ENCODE measurements around the gene TRIM43. TPM values are rescaled to one million over a fixed set of nuclear protein-coding genes. Genes with fewer than 3 reads are reported as not detected.
"Not testable (repeated sequence)": the region's sequence is repeated elsewhere in the genome, so short reads cannot be mapped to it uniquely, and the experiment has no call there.

Gene TRIM43
- total RNA-seq: not detected
- polyA plus RNA-seq (ENCODE audit: insufficient read length in 6 of 6): not detected
- long read RNA-seq, donor 1: 0 reads
- long read RNA-seq, donor 2: 0 reads
- long read RNA-seq, donor 3: 0 reads
- long read RNA-seq, donor 4: 0 reads
- long read RNA-seq, donor 5: 0 reads
- long read RNA-seq, donor 6: 0 reads
- long read RNA-seq, donor 7: 0 reads
- long read RNA-seq, donor 8: 0 reads
- long read RNA-seq, donor 9: 0 reads
- long read RNA-seq, donor 10: 0 reads
- long read RNA-seq, donor 11: 0 reads
- long read RNA-seq, donor 12: 0 reads

DNA sequence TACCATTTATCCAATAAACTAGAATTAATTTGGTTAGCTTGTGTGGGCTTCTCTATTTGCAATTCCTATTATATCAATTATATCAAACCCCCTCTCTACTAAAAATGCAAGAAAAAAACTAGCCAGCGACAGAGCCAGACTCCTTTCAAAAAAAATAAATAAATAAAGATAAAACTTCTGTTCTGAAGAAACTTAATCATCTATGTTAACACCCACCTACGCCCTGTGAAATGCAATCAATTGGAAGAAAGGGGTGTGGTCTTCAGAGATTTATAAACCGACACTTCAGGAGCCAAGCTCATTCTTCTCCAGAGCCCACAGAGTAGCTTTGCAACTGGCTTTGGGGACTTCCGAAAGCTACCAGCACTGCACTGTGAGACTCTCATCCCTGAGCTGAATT is at the start of gene TRIM43:
TSS of gene TRIM43 (plus strand) at position 301 of the 400 bp plus-strand sequence. CDS start 2,023 bp downstream, outside the sequence.
- H3K4me1 ChIP-seq; H3K27ac ChIP-seq; H3K9me3 ChIP-seq; DNase-seq; ATAC-seq; intact Hi-C loops (cut with DNase I); H3K36me3 ChIP-seq; H3K4me3 ChIP-seq; H3K27me3 ChIP-seq: not testable (repeated sequence)

DNA sequence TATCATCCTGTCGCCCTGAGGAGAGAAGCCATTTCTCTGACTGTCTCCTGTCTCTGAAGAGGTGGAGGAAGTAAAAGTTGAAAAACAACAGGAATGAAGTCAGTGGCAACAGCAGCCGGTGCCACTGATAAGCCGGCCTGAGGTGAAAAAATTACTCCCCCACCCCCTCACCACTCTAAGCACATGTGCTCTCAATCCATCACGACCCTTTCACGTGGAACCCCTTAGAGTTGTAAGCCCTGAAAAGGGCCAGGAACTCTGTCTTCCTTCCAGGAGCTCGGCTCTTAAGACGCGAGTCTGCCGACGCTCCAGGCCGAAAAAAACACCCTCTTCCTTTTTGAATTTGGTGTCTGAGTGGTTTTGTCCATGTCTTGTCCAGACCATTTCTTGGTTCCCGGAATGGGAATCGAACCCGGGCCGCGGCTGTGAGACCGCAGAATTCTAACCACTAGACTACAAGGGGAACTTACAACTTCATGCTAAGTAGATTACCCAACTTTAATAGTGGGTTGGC is 40.7 kb upstream of the TRIM43 start:
- peaks cover 0 to 16% of the 10 kb centered on the region in 2 donors for H3K27me3 ChIP-seq
- intact Hi-C loops (cut with DNase I): no loop called here
- TF ChIP-seq, protein P1, sequence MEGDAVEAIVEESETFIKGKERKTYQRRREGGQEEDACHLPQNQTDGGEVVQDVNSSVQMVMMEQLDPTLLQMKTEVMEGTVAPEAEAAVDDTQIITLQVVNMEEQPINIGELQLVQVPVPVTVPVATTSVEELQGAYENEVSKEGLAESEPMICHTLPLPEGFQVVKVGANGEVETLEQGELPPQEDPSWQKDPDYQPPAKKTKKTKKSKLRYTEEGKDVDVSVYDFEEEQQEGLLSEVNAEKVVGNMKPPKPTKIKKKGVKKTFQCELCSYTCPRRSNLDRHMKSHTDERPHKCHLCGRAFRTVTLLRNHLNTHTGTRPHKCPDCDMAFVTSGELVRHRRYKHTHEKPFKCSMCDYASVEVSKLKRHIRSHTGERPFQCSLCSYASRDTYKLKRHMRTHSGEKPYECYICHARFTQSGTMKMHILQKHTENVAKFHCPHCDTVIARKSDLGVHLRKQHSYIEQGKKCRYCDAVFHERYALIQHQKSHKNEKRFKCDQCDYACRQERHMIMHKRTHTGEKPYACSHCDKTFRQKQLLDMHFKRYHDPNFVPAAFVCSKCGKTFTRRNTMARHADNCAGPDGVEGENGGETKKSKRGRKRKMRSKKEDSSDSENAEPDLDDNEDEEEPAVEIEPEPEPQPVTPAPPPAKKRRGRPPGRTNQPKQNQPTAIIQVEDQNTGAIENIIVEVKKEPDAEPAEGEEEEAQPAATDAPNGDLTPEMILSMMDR (IDR thresholded peaks at IDR 0.05): no peak
- ATAC-seq: no peak
- no peaks in the 10 kb centered on the region for H3K4me1 ChIP-seq
- no peaks in the 10 kb centered on the region for H3K9me3 ChIP-seq
- H3K27ac ChIP-seq: no peak overlapping the region
- H3K4me3 ChIP-seq: no peak overlapping the region
- no peaks in the 10 kb centered on the region for H3K36me3 ChIP-seq
- no peak for DNase-seq

DNA sequence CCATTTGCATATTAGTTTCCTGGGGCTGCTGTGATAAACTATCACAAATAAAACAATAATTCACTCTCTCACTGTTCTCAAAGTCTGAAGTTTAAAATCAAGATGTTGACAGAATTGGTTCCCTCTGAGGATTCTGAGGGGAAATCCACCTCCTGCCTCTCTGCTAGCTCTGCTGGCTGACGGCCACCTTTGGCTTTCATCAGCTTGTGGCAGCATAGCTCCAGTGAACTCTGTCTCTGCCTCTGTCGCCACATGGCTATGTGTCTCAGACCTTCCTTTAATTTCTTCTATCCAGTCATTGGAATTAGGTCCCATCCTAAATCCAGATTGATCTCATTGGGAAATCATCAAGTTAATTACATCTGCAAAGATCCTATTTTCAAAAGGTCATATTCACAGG is 38.9 kb upstream of the TRIM43 start:
- ATAC-seq: no peak
- no peaks in the 10 kb centered on the region for H3K4me1 ChIP-seq
- H3K27me3 ChIP-seq: peaks cover 0 to 16% of the 10 kb centered on the region in 2 donors

DNA sequence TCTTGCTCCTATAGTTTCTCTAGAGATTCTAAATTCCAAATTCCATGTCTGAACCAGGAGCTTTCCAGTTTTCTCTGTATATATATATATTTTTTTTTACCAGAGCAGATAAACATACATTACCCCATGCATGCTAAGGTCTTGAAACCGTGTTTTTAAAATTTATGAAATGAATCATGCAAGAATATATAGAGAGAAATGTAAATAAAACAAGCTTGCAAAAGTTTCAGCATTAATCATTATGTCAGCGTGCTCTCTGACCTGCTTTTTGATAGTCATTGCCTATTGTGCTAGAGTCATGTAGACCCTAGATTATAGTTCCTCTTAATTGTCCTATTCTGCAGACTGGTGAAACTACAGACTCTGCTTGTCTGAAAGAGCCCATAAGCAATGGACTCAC is 22.6 kb upstream of the TRIM43 start:
- TF ChIP-seq, protein P1 (IDR thresholded peaks at IDR 0.05): no peak
- Histone ChIP-seq H3K27me3 (no peaks in the 10 kb centered on the region), H3K4me1 (no peaks in the 10 kb centered on the region), H3K4me3 (no peak overlapping the region), H3K27ac (no peak overlapping the region), H3K36me3 (no peaks in the 10 kb centered on the region), H3K9me3 (no peaks in the 10 kb centered on the region)
- intact Hi-C loops (cut with DNase I): no loop called here
- ATAC-seq (no peak), DNase-seq (no peak)

More for the DNA sequence above, 38.9 kb upstream of the TRIM43 start:
- Histone ChIP-seq H3K36me3 (no peaks in the 10 kb centered on the region), H3K4me3 (no peak overlapping the region), H3K9me3 (no peaks in the 10 kb centered on the region), H3K27ac (no peak overlapping the region)
- peak in 1 of 4 donors; percentile 11 for DNase-seq
- intact Hi-C loops (cut with DNase I): no loop called here
- TF ChIP-seq, protein P1 (IDR thresholded peaks at IDR 0.05): no peak

DNA sequence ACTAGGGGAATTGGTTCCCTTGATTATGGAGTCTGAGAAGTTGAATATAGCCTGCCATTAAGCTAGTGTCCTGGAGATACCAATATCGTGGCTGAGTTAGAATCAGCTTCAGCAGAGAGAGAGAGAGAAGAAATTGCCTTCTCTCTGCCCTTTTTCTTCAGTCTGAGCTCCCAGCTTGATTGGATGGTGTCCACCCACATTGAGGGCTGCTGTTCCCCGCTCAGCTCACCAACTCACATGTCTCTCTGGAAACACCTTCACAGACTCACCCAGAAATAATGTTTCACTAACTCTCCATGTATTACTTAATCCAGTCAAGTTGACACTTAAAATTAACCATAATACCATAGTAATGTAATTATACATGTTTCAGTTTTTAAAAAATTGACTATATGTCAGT is 17.9 kb upstream of the TRIM43 start:
- no peaks in the 10 kb centered on the region for H3K4me1 ChIP-seq
- intact Hi-C loops (cut with DNase I): no loop called here
- DNase-seq (no peak), ATAC-seq (no peak)
- H3K4me3 ChIP-seq: no peak overlapping the region
- no peaks in the 10 kb centered on the region for H3K9me3 ChIP-seq
- no peaks in the 10 kb centered on the region for H3K36me3 ChIP-seq
- H3K27ac ChIP-seq: no peak overlapping the region
- TF ChIP-seq, protein P1 (IDR thresholded peaks at IDR 0.05): no peak
- no peaks in the 10 kb centered on the region for H3K27me3 ChIP-seq
